ENCODE data around the gene CNTNAP2.

Gene CNTNAP2

GRCh38 chr7:147483634-147484292 lies 1367.2 kb downstream of the CNTNAP2 start:
- DNase-seq (ENCODE audit: low read depth in 2 of 2) = no peak

DNA sequence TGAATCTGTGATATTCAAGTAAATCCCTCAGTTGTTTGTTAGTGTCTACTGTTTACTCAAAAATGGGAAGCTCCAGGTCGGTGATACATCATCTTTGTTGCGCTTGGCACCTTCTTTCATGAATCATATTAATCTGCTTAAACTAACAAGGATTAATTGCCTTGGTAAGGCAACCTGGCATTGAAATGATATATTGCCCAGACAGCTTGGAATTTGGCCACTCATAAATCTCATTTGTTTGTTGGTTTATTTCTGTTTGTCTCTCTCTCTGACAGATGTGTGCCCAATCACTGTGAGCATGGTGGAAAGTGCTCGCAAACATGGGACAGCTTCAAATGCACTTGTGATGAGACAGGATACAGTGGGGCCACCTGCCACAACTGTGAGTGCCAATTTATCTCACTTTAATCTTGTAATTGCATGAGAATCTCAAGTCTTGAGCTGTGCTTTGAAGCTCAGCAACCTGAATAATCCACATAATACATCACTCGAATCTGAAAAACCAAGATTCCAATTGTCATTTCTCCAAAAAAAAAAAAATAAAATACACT lies 1369.1 kb downstream of the CNTNAP2 start:
- no peak for DNase-seq (ENCODE audit: low read depth in 2 of 2)

- no peak for DNase-seq (ENCODE audit: low read depth in 2 of 2)
Observed at GRCh38 chr7:147492606-147493005, 1376.0 kb downstream of the CNTNAP2 start.

GRCh38 chr7:147496209-147496608 lies 1379.6 kb downstream of the CNTNAP2 start:
- no peak for DNase-seq (ENCODE audit: low read depth in 2 of 2)

- DNase-seq (ENCODE audit: low read depth in 2 of 2) = no peak
Observed at GRCh38 chr7:147497246-147497645, 1380.6 kb downstream of the CNTNAP2 start.

- no peak for DNase-seq (ENCODE audit: low read depth in 2 of 2)
Observed at GRCh38 chr7:147498081-147498480, 1381.5 kb downstream of the CNTNAP2 start.

GRCh38 chr7:147509035-147509501 lies 1392.5 kb downstream of the CNTNAP2 start:
- no peak for DNase-seq (ENCODE audit: low read depth in 2 of 2)

DNA sequence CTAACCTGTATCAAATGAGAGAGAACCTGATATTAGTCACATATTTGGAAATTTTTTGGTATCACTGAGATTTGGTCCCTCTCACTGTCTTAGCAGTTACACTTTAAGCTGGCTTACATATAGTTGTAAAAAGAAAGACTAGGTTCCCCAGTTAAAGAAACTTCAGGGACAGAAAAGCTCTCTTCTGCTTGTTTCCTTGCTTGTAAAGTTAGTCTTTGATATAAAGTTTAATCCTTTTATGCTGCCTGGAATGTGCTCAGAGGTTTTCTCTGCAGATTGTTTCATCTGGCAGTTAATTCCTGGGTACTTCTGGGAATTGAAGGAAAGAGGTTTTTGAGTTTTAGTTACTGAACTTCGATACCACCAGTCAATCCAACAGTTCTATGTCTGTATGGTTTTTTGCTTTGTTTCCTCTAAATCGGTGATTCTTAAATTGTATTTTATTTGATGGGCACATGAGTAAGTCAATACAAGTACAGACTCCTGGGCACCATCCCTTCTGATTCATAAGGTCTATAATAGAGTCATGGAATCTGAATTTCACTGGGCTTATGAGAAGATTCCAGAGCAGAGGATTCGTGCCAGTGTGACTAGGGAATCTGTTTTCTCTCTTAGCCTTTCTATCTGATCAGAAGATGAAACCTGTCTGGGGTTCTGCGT lies 1393.1 kb downstream of the CNTNAP2 start:
- no peak for DNase-seq (ENCODE audit: low read depth in 2 of 2)

DNA sequence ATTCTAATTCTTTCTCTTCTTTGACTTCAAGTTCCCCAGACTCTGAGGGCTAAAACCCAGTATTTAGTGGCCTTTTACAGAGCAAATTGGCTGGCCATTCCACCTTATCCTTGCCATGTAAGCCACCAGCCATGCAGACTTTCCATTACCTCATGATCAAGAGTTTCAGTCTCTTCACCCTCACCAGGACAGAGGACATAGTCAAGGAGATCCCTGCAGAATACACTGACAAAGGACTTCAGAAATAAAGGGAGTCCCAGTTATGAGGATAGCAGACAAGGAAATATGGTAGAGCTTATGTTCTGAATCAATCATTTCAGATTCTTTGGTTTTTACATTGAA lies 1393.6 kb downstream of the CNTNAP2 start:
- no peak for DNase-seq (ENCODE audit: low read depth in 2 of 2)

DNA sequence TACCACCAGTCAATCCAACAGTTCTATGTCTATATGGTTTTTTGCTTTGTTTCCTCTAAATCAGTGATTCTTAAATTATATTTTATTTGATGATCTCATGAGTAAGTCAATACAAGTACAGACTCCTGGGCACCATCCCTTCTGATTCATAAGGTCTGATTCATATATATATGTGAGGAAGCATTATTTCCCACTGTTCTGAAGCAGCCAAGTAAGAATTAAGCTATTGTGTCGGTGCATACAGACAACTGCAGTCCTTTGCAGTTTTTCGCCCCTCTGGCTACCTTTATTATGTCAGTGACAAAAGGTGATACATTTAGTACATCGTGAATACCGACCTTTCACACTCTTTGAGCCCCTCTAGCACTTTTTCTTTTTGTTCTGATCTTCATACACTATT lies 1394.3 kb downstream of the CNTNAP2 start:
- no peak for DNase-seq (ENCODE audit: low read depth in 2 of 2)

- DNase-seq (ENCODE audit: low read depth in 2 of 2) = no peak
Observed at GRCh38 chr7:147513451-147513850, 1396.8 kb downstream of the CNTNAP2 start.

- DNase-seq (ENCODE audit: low read depth in 2 of 2) = no peak
Observed at GRCh38 chr7:147516391-147516790, 1399.8 kb downstream of the CNTNAP2 start.

GRCh38 chr7:147519062-147519461 lies 1402.5 kb downstream of the CNTNAP2 start:
- no peak for DNase-seq (ENCODE audit: low read depth in 2 of 2)

DNA sequence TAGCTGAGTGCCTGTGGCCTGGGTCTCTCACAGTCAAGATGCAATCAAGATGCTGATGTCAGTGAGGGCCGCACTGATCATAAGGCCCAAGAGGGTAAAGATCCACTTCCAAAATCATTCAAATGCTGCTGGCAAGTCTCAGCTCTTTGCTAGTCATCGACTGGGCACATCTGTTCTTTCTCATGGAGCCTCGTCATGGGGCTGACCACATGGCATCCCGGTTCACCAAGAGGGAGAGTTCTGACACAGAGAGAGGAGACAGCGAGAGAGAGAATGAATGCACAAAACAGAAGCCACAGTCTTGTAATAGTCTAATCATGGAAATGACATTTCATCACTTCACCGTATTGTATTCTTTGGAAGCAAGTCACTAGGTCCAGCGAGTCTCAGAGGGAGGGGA lies 1406.5 kb downstream of the CNTNAP2 start:
- no peak for DNase-seq (ENCODE audit: low read depth in 2 of 2)

DNA sequence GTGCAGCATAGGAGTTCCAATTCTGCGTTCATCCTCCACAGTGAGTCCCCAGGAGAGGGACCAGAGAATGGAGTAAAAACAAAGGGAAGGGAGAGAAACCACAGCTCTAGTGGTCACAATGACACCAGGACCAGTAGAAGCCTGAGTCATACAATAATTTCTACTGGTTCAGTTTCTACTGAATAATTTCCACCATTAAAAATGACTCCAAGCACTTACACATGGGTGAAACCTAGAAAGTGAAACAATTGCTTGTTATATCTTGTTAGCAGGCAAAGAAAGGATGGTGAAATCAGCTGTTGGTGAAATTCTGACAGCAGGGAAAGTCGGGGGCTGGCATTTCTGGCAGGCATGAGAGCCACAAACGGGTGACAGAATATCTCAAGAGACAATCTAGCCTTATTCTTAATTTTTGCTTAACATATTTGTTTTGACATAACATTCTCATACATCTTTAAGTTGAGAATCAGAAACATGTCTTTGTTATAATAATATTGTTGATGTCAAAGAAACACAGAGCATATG lies 1408.2 kb downstream of the CNTNAP2 start:
- no peak for DNase-seq (ENCODE audit: low read depth in 2 of 2)

DNA sequence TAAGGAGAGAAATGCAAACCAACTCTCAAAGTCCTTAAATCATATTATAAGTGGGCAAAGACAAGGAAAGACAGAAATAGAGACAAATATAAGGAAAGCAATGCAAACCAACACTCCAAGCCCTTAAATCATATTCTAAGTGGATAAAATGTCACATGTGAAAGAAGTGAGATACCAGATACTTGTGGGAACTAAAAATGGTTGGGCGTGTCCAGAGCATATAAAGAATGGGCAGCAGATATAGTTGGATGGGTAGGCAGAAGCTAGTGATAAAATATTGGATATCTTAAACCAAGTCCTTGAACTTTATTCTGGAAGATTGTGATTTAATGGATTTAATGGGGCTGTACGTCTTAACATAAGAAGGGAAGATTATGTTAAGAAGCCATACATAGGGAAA lies 1408.7 kb downstream of the CNTNAP2 start:
- DNase-seq (ENCODE audit: low read depth in 2 of 2) = no peak

GRCh38 chr7:147535701-147536111 lies 1419.1 kb downstream of the CNTNAP2 start:
- no peak for DNase-seq (ENCODE audit: low read depth in 2 of 2)

DNA sequence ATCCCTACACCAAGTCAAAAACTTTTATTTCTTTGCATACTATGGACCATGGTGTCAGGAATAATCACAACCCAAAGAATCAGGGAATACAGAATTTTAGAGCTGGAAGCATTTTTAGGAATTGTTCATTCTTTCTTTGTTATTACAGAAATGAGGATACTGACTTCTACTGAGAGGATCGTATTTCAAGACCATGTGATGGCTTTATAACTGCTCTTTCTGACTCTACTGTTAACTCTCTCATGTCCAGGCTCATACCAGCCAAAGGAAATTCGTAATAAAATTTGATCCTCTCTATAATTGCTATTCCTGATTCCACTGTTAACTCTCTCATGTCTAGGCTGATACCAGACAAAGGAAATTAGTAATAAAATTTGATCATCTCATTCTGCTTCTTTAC lies 1423.1 kb downstream of the CNTNAP2 start:
- no peak for DNase-seq (ENCODE audit: low read depth in 2 of 2)

GRCh38 chr7:147540743-147541142 lies 1424.1 kb downstream of the CNTNAP2 start:
- DNase-seq (ENCODE audit: low read depth in 2 of 2) = no peak

- no peak for DNase-seq (ENCODE audit: low read depth in 2 of 2)
Observed at GRCh38 chr7:147541261-147541660, 1424.7 kb downstream of the CNTNAP2 start.

- no peak for DNase-seq (ENCODE audit: low read depth in 2 of 2)
Observed at GRCh38 chr7:147547252-147547897, 1430.8 kb downstream of the CNTNAP2 start.

GRCh38 chr7:147556317-147556716 lies 1439.7 kb downstream of the CNTNAP2 start:
- no peak for DNase-seq (ENCODE audit: low read depth in 2 of 2)

DNA sequence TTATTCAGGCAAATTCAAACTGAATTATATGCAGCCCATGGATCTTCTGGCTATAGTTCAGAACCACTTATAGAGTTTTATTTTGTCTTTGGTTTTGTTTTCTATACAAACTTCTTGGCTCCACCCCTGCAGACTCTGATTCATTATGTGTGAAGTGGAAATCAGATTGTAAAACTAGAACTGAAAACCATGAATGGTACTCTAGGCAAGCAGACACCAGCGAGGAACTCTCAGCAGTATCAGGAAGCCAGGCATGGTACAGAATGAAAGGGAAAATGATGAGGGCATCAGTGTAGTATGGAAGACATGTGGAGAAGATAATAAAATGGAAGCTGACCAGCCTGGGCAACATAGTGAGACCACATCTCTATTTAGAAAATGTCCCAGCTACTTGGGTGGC lies 1447.1 kb downstream of the CNTNAP2 start:
- DNase-seq (ENCODE audit: low read depth in 2 of 2) = no peak

All from stimulated activated CD4-positive, alpha-beta T cell treated with anti-CD3 and anti-CD28 coated beads, Interleukin-1b, Interleukin-23, amount 100 ng/mL, for 1 hour (primary cell).